Loucy (cell line): ENCODE results near the gene ZSWIM5.
"Not testable (repeated sequence)": the region's sequence is repeated elsewhere in the genome, so short reads cannot be mapped to it uniquely, and the experiment has no call there.

Experiments
- H2AFZ ChIP-seq: fragments of 200-600 bp; sonication (generic); 2 replicates; pipeline ENCODE4 v1.6.0; 2016; ENCODE audit warnings: antibody characterized with exemption, mild to moderate bottlenecking, low read length, moderate library complexity
- H3F3A ChIP-seq: fragments of 200-600 bp; 2 replicates; pipeline ENCODE4 v1.6.0; 2016; ENCODE audit warnings: antibody characterized with exemption, low read depth, mild to moderate bottlenecking
- H3K27me3 ChIP-seq: fragments of 200-600 bp; sonication (generic); 2 replicates; pipeline ENCODE4 v1.6.1; 2014; ENCODE audit warnings: low read length, mild to moderate bottlenecking; ENCODE audit not compliant: insufficient read depth, poor library complexity, severe bottlenecking
- H3K36me3 ChIP-seq: fragments of 200-600 bp; sonication (generic); 2 replicates; pipeline ENCODE4 v1.6.1; 2016; ENCODE audit warnings: low read length; ENCODE audit not compliant: insufficient read depth
- H3K4me1 ChIP-seq: fragments of 200-600 bp; sonication (generic); 2 replicates; pipeline ENCODE4 v1.5.1; 2014; ENCODE audit warnings: low read length, mild to moderate bottlenecking; ENCODE audit not compliant: insufficient read depth, poor library complexity, severe bottlenecking
- H3K4me2 ChIP-seq: fragments of 200-600 bp; sonication (generic); 2 replicates; pipeline ENCODE4 v1.6.0; 2014; ENCODE audit warnings: antibody characterized with exemption, low read length, low read depth, mild to moderate bottlenecking; ENCODE audit not compliant: poor library complexity, severe bottlenecking
- H3K4me3 ChIP-seq: fragments of 200-600 bp; sonication (generic); 2 replicates; pipeline ENCODE4 v1.5.1; 2014; ENCODE audit warnings: low read length, mild to moderate bottlenecking, mixed read lengths; ENCODE audit not compliant: poor library complexity, severe bottlenecking
- H3K79me2 ChIP-seq: fragments of 200-600 bp; sonication (generic); 2 replicates; pipeline ENCODE4 v1.6.1; 2014; ENCODE audit warnings: low read length; ENCODE audit not compliant: insufficient read depth
- H3K9ac ChIP-seq: fragments of 200-600 bp; sonication (generic); 2 replicates; pipeline ENCODE4 v1.6.0; 2014; ENCODE audit warnings: mild to moderate bottlenecking, low read depth, low read length, moderate library complexity; ENCODE audit not compliant: poor library complexity, severe bottlenecking
- H3K9me2 ChIP-seq: fragments of 200-600 bp; sonication (generic); replicated peaks from 2 replicates; pipeline ENCODE4 v1.6.1; 2016; ENCODE audit warnings: low read depth, low read length, mixed read lengths
- H3K9me3 ChIP-seq: fragments of 200-600 bp; sonication (generic); 2 replicates; pipeline ENCODE4 v1.6.1; 2014; ENCODE audit warnings: mild to moderate bottlenecking, antibody characterized with exemption, low read length, low read depth; ENCODE audit not compliant: insufficient read depth
- H4K20me1 ChIP-seq: fragments of 200-600 bp; sonication (generic); 2 replicates; pipeline ENCODE4 v1.6.0; 2014; ENCODE audit warnings: antibody characterized with exemption, low read length, mild to moderate bottlenecking; ENCODE audit not compliant: insufficient read depth, poor library complexity, severe bottlenecking
- CTCF ChIP-seq: fragments of 200-600 bp; sonication (generic); conservative IDR thresholded peaks from 2 replicates; pipeline ENCODE4 v1.5.1; 2014; ENCODE audit warnings: mild to moderate bottlenecking, antibody characterized with exemption, low read length
- EZH2phosphoT487 ChIP-seq: fragments of 200-600 bp; IDR thresholded peaks from 2 replicates; pipeline ENCODE4 v1.6.1; 2018; ENCODE audit warnings: antibody characterized with exemption, mild to moderate bottlenecking, moderate library complexity, borderline replicate concordance

Gene ZSWIM5

GRCh38 chr1:45172005-45172404 lies 34.4 kb downstream of the ZSWIM5 start:
- Histone ChIP-seq H3K9me2 (no peaks in the 10 kb centered on the region), H4K20me1 (no peaks in the 10 kb centered on the region), H3K9ac (no peak overlapping the region), H3K9me3 (no peaks in the 10 kb centered on the region), H3K4me3 (no peak overlapping the region), H3K4me2 (no peak overlapping the region), H3K79me2 (peaks cover 8% of the 10 kb centered on the region; the same call in 1 of the 2 replicates), H3K27me3 (no peaks in the 10 kb centered on the region), H3K4me1 (peaks cover 4% of the 10 kb centered on the region), H3K36me3 (no peaks in the 10 kb centered on the region), H3F3A (no peaks in the 10 kb centered on the region), H2AFZ (no peak overlapping the region)
- TF ChIP-seq CTCF (no peak), EZH2phosphoT487 (no peak)

- no peaks in the 10 kb centered on the region for H3K36me3 ChIP-seq
- H3K27me3 ChIP-seq: no peaks in the 10 kb centered on the region
- H3K79me2 ChIP-seq: peaks cover 8% of the 10 kb centered on the region; the same call in 1 of the 2 replicates
- no peak overlapping the region for H2AFZ ChIP-seq
- no peaks in the 10 kb centered on the region for H4K20me1 ChIP-seq
- no peaks in the 10 kb centered on the region for H3F3A ChIP-seq
- no peaks in the 10 kb centered on the region for H3K9me3 ChIP-seq
- H3K4me1 ChIP-seq: peaks cover 4% of the 10 kb centered on the region
- H3K4me2 ChIP-seq: no peak overlapping the region
- TF ChIP-seq EZH2phosphoT487: no peak
- TF ChIP-seq CTCF: no peak
- no peak overlapping the region for H3K9ac ChIP-seq
- H3K9me2 ChIP-seq: no peaks in the 10 kb centered on the region
- H3K4me3 ChIP-seq: no peak overlapping the region
Measured at GRCh38 chr1:45171575-45171974, 34.8 kb downstream of the ZSWIM5 start.

- Histone ChIP-seq H3K9me3 (no peaks in the 10 kb centered on the region), H4K20me1 (no peaks in the 10 kb centered on the region), H3K9me2 (no peaks in the 10 kb centered on the region), H3K9ac (no peak overlapping the region), H3K79me2 (peaks cover 3% of the 10 kb centered on the region; the same call in 1 of the 2 replicates), H3F3A (no peaks in the 10 kb centered on the region), H3K4me3 (no peak overlapping the region), H3K27me3 (no peaks in the 10 kb centered on the region), H3K36me3 (no peaks in the 10 kb centered on the region), H3K4me2 (no peak overlapping the region), H2AFZ (no peak overlapping the region), H3K4me1 (peaks cover 4% of the 10 kb centered on the region)
- TF ChIP-seq EZH2phosphoT487: no peak
Measured at GRCh38 chr1:45170151-45170742, 36.2 kb downstream of the ZSWIM5 start.

GRCh38 chr1:45167947-45168346 lies 38.5 kb downstream of the ZSWIM5 start:
- H3K9me3 ChIP-seq, H3K9me2 ChIP-seq, H4K20me1 ChIP-seq, H3K9ac ChIP-seq, H3K4me1 ChIP-seq, H3K4me3 ChIP-seq, H3F3A ChIP-seq, H3K36me3 ChIP-seq, H2AFZ ChIP-seq, H3K27me3 ChIP-seq, H3K4me2 ChIP-seq, H3K79me2 ChIP-seq: not testable (repeated sequence)

GRCh38 chr1:45164307-45164706 lies 42.1 kb downstream of the ZSWIM5 start:
- H3K27me3 ChIP-seq, H3K4me3 ChIP-seq, H3K36me3 ChIP-seq, H3K9me2 ChIP-seq, H2AFZ ChIP-seq, H3K9me3 ChIP-seq, H3K79me2 ChIP-seq, H3K4me1 ChIP-seq, H4K20me1 ChIP-seq, H3F3A ChIP-seq, H3K9ac ChIP-seq, H3K4me2 ChIP-seq: not testable (repeated sequence)

- not testable (repeated sequence) for H3K4me2 ChIP-seq, H3K4me3 ChIP-seq, H3K27me3 ChIP-seq
Measured at GRCh38 chr1:45163111-45163510, 43.3 kb downstream of the ZSWIM5 start.

More at GRCh38 chr1:45163111-45163510, 43.3 kb downstream of the ZSWIM5 start:
- not testable (repeated sequence) for H2AFZ ChIP-seq, H3K36me3 ChIP-seq, H3F3A ChIP-seq, H3K9me2 ChIP-seq, H3K9ac ChIP-seq, H3K9me3 ChIP-seq, H3K79me2 ChIP-seq, H3K4me1 ChIP-seq, H4K20me1 ChIP-seq
